ENCODE measurements around the gene HAUS1.
A peak's percentile ranks its signal among the peaks of the same experiment; 100 is the strongest.
"Not testable (repeated sequence)": the region's sequence is repeated elsewhere in the genome, so short reads cannot be mapped to it uniquely, and the experiment has no call there.

HAUS1 gene

DNA sequence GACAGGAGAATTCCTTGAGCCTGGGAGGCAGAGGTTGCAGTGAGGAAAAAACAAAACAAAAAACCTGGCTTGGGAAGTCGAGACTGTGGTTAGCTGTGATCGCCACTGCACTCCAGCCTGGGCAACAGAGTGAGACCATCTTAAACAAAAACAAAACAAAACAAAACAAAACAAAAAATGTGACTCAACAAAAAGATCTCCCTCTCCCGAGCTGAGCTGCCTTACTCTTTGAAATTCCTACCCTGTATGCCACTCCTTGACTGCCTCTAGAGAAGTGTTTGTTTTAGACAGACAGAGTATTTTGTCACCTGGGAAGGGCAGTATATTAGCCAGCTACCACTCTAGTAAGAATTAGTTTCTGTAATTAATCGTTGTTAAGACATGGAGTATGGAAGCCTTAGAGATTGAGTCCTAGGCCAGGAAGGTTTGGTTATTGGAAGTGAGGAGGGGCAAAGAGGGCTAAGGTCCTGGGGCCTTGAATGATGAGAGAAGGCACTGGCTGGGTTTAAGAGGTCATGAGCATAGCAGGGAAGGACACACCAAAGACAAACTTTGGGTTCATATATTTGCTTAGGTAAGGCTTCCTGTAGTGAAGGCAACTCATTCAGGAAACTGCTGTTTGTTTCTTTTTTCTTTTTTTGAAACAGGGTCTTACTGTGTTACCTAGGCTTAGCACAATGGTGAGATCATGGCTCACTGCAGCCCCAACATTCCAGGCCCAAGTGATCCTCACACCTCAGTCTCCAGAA lies 56.0 kb downstream of the HAUS1 start:
- DNase-seq = no peak

DNA sequence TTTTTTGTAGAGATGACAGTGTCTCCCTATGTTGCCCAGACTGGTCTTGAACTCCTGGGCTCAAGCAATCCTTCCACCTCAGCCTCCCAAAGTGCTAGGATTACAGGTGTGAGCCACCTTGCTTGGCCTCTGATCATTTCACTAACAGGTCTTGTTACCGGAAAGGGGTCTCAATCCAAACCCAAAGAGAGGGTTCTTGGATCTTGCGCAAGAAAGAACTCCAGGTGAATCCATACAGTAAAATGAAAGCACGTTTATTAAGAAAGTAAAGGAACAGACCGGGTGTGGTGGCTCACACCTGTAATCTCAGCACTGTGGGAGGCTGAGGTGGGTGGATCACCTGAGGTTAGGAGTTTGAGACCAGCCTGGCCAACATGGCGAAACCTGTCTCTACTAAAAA lies 56.7 kb downstream of the HAUS1 start:
- not testable (repeated sequence) for DNase-seq

DNA sequence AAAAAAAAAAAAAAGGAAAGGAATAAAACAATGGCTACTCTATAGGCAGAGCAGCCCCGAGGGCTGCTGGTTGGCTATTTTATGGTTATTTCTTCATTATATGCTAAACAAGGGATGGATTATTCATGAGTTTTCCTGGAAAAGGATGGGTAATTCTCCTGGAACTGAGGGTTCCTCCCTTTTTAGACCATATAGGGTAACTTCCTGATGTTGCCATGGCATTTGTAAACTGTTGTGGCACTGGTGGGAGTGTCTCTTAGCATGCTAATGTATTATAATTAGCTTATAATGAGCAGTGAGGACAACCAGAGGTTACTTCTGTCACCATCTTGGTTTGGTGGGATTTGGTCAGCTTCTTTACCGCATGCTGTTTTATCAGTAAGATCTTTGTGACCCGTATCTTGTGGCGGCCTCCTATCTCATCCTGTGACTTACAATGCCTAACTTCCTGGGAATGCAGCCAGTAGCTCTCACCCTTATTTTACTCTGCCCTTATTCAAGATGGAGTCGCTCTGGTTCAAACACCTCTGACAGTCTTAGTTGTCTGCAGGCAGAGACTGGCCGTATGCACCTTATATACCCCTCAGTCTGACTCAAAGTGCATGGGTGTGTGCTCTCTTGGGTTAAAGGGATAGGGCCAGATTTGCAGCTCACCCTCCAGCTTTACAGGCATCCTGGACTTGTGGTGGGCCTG lies 57.7 kb downstream of the HAUS1 start:
- no peak for DNase-seq

DNA sequence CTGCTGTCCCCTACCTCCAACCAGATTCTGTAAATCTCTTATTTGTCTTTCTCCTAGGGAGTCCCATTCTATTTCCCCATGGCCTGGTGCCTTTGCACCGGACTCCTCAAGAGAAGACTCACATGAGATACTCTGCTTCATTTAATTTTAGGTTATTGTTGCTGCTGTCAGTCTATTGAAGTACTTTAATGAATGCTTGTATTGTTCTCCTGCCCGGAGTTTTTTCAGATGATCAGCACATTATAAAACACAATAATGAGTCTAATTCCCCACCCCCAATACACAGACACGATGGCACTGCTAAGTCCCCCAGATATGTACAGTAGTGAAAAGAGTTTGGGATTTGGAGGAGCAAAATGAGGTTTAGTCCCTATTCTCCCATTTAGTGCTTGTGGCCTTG lies 58.9 kb downstream of the HAUS1 start:
- DNase-seq = no peak

DNA sequence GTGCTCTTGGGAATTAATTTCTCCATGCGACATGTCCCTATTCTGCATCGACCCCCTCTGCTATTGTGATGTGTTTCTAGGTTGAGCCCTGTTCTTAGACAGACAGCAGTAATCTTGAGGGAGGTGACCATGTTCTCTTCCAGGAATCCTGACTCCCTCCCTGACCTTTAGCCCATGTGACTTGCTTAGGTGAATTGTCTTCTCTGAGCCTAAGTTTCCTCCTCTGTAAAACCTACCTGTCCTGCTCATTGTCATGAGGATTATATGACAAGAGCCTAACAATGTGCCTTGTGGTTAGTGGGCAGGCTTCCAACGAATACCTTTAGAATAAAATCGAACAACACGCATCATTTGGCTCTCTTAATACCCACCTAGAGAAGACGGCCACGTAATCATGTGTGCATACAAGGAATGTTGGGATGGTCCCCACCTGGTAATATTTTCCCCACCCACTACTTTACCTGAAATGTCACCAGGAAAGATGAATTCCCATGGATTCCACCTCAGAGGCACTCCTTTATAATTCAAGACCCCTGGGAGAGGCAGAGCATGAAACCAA lies 59.8 kb downstream of the HAUS1 start:
- DNase-seq = no peak

GRCh38 chr18:46164502-46164901 lies 60.3 kb downstream of the HAUS1 start:
- not testable (repeated sequence) for DNase-seq

DNA sequence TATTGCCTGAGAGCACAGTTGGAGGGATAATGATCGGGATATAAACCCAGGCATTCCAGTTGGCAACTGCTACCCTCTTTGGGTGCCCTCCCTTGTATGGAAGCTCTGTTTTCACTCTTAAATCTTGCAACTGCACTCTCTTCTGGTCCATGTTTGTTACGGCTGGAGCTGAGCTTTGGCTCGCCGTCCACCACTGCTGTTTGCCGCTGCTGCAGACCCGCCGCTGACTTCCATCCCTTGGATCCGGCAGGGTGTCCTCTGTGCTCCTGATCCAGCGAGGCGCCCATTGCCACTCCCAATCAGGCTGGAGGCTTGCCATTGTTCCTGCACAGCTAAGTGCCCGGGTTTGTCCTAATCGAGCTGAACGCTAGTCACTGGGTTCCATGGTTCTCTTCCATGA lies 60.7 kb downstream of the HAUS1 start:
- DNase-seq = no peak

DNA sequence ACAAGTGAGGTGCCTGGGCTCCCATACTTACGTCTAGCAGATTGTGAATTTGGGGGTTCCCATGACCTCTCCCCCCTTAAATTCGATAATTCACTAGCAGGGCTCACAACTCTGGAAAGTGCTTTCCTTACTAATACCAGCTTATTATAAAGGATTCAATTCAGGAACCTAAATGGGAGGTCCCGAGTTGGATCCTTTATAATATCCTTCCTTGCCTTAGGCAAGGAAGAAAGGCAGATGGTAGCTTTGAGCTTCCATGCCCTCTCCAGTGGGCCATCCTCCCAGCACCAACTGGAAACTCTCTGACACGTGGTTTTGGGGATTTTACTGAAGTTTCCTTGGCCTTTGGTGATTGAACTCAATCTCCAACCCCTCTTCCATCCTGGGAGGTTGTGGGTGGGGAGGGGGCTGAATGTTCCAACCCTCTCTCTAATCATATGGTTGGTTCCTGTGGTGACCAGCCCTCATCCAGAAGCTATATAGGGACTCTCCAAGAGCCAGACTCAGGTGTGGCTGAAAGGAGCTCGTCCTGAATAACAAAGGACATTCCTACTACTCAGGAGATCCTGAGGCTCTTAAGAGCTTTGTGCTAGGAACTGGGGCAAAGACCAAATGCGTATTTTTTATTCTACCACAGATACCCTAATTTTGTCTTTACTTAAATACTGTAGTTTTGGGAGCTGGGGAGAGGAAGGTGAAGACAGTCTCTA lies 62.2 kb downstream of the HAUS1 start:
- no peak for DNase-seq

- DNase-seq = no peak
Measured at GRCh38 chr18:46167971-46168370, 63.8 kb downstream of the HAUS1 start.

DNA sequence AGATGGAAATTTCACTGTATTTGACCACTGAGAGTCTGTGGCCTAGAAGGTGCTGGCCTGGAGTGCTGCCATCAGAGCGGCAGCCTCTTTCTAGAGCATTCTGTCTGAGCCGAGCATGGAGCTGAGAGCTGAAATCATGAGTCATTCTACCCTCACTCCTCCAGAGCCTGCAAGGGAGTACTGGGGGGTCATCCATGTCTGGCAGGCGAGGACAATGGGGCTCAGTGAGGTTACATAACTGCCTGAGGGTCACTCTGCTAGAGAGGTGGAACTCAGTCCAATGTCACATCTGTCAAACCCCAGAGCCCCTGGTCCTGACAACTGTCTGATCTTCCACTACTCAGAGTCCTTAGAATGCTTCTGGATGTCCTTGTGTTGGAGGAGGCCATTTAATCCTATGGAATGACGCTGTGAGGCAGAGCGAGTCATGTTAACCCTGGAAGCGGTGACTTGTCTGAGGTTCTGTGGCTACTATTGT lies 65.3 kb downstream of the HAUS1 start:
- DNase-seq = no peak

GRCh38 chr18:46171331-46171730 lies 67.1 kb downstream of the HAUS1 start:
- DNase-seq = no peak

DNA sequence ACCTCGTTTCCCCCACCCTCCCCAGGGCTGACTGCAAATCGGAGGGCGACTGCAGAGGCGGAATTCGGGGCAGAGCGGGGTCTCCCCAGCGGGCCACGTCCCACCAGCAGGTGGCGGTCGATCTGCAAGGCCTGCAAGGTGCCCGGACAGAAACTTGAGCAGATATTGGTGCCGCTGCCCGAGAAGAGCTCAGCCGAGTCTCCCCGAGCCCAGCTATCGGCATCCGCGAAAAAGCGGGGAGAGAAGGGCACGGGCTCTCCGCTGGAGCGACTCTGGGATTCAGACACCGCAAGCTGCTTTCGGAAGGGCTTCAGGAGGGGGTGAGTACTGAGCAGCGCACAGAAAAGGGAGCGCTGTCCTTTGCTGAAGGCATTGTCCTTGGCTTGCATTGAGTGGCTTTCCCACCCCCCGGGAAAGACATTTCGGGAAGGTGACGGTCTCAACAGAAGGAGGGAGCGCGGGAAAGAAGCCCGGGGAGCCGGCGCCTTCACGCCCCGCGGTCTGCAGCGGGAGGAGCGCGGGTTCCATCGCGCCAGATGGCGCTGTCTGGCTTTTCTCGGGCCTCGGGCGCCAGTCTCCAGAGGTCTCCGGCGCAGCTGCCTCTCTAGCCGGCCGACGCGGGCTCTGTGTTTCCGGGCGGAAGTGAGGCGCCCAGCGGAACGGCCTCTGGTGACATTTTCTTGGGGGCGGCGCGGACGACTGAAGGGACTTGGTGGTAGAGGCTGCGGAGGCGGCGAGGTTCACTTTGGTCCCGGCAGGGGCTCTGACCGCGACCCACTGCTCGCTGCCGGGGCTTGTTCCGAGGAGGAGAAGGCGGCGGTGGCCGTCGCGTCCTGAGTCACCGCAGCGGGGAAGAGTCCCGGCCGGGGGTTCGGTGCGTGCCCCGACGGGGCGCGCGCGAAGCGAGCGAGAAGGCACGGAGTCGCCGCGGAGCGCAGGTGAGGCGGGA lies 69.5 kb downstream of the HAUS1 start:
- peak; percentile 82 for DNase-seq

DNA sequence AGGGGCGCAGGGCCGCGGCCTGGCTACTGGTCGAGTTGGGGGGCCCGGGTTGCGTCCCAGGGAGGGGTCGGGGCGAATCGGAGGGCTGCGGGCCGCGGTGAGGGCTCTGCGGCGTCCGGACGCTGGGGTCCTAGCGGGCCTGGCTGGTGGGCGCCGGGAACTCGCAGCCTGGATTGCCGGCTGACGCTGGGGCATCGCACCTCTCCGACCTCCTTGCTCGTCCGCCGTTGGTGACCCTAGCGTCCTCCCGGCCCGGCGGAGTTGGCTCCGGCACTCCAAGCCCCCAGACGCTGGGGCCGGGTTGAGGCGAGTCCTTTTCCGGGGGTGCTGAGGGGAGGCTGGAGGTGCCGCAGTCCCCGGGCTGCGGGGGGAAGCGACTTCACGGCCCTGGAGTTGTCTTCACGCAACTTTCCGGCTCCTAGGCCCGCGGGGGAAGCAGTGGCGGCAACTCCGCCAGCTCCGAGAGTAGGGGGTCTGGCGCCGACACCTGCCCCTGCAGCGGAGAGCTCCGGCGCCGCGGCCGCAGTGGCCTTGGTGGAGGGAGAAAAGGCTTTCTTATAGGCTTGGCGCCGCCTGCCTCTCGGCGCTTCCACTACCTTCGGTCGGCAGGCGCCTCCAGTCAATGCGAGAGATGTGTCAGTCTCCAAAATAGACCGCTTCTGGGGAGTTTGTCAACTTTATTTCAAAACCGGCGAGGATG lies 70.3 kb downstream of the HAUS1 start:
- DNase-seq = no peak

DNA sequence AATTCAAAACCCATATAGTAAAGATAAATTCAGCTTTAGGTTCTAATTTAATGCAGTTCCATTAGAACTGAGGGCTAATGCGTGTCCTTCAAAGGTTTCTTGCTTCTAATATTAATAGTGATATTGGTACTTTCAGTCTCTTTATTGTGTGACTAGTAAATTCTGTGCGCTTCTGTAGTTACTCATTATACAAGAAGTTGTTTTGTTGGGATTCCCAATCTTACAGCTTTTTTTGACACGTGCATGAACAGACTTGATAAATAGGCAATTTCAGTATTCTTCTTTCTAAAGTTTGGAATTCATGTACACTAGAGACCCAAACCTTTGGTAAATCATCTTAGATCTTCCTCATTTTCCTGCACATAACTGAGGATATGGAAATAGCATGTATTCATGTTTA lies 71.8 kb downstream of the HAUS1 start:
- DNase-seq = no peak

All from NCI-H1048 (cell line).